ENCODE results near the gene CD82. TPM values are rescaled to one million over a fixed set of nuclear protein-coding genes. Genes with fewer than 3 reads are reported as not detected.
A peak's percentile ranks its signal among the peaks of the same experiment; 100 is the strongest.

Gene CD82
- total RNA-seq, 3 donors from 2014 or later: 27.2 to 43.2 (median 29.6) TPM

- TF ChIP-seq, protein P1, sequence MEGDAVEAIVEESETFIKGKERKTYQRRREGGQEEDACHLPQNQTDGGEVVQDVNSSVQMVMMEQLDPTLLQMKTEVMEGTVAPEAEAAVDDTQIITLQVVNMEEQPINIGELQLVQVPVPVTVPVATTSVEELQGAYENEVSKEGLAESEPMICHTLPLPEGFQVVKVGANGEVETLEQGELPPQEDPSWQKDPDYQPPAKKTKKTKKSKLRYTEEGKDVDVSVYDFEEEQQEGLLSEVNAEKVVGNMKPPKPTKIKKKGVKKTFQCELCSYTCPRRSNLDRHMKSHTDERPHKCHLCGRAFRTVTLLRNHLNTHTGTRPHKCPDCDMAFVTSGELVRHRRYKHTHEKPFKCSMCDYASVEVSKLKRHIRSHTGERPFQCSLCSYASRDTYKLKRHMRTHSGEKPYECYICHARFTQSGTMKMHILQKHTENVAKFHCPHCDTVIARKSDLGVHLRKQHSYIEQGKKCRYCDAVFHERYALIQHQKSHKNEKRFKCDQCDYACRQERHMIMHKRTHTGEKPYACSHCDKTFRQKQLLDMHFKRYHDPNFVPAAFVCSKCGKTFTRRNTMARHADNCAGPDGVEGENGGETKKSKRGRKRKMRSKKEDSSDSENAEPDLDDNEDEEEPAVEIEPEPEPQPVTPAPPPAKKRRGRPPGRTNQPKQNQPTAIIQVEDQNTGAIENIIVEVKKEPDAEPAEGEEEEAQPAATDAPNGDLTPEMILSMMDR (IDR thresholded peaks at IDR 0.05): no peak
- intact Hi-C loops (cut with DNase I, micrococcal nuclease): no loop called here
- no peak for ATAC-seq
- peaks cover 12% of the 10 kb centered on the region for H3K4me1 ChIP-seq (ENCODE audit: low read depth)
- H3K36me3 ChIP-seq (ENCODE audit: low read depth): no peaks in the 10 kb centered on the region
- H3K9me3 ChIP-seq: no peaks in the 10 kb centered on the region
- no peak for DNase-seq
- no peak overlapping the region for H3K4me3 ChIP-seq
These were observed 7.9 kb downstream of the CD82 start for GRCh38 chr11:44573333-44573732.

- TF ChIP-seq, protein P1 (IDR thresholded peaks at IDR 0.05): no peak
- DNase-seq (no peak), ATAC-seq (peak; percentile 70)
- Histone ChIP-seq H3K36me3 (ENCODE audit: low read depth) (no peaks in the 10 kb centered on the region), H3K9me3 (no peaks in the 10 kb centered on the region), H3K4me1 (ENCODE audit: low read depth) (no peaks in the 10 kb centered on the region), H3K4me3 (no peak overlapping the region)
- intact Hi-C loops (cut with DNase I, micrococcal nuclease): no loop called here
These were observed 9.3 kb downstream of the CD82 start for GRCh38 chr11:44574610-44575287.

- TF ChIP-seq, protein P1 (IDR thresholded peaks at IDR 0.05): no peak
- no peaks in the 10 kb centered on the region for H3K36me3 ChIP-seq (ENCODE audit: low read depth)
- H3K4me3 ChIP-seq: no peak overlapping the region
- no peaks in the 10 kb centered on the region for H3K9me3 ChIP-seq
- intact Hi-C loops (cut with DNase I, micrococcal nuclease): no loop called here
- no peaks in the 10 kb centered on the region for H3K4me1 ChIP-seq (ENCODE audit: low read depth)
- DNase-seq (peak in 1 of 3 donors; percentile 7), ATAC-seq (no peak)
These were observed 9.8 kb downstream of the CD82 start for GRCh38 chr11:44575288-44575672.

DNA sequence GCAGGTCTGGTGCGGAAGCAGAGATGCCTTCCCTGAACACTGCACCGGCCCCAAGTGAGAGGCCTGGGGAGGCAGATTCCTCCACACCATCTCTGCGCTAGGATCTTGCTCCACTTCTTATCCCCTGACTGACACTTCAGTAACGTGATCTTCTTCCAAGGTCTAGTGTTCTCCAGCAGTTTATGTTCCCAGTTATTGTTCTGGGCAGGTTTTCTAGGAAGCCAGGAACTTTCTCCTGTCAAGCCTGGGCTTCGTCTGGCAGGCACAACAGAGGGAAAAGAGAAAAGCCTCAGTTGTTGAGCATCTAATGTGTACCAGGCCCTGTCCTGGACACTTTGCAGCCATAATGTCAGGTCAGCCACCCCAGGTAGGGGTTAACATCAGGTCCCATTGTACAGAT lies 10.5 kb downstream of the CD82 start:
- no peak for ATAC-seq
- Histone ChIP-seq H3K9me3 (no peaks in the 10 kb centered on the region), H3K4me1 (ENCODE audit: low read depth) (no peaks in the 10 kb centered on the region), H3K36me3 (ENCODE audit: low read depth) (no peaks in the 10 kb centered on the region), H3K4me3 (no peak overlapping the region)
- DNase-seq: peak in 1 of 3 donors; percentile 10
- intact Hi-C loops (cut with DNase I, micrococcal nuclease): no loop called here
- TF ChIP-seq, protein P1 (IDR thresholded peaks at IDR 0.05): no peak

GRCh38 chr11:44576656-44577055 lies 11.2 kb downstream of the CD82 start:
- ATAC-seq: no peak
- Histone ChIP-seq H3K4me3 (no peak overlapping the region), H3K9me3 (no peaks in the 10 kb centered on the region), H3K36me3 (ENCODE audit: low read depth) (no peaks in the 10 kb centered on the region), H3K4me1 (ENCODE audit: low read depth) (no peaks in the 10 kb centered on the region)
- intact Hi-C loops (cut with DNase I, micrococcal nuclease): no loop called here
- peak in 1 of 3 donors; percentile 3 for DNase-seq
- TF ChIP-seq, protein P1 (IDR thresholded peaks at IDR 0.05): no peak
